Activated CD4-positive, alpha-beta T cell treated with anti-CD3 and anti-CD28 coated beads, Interleukin-10, Interleukin-2, amounts not matched to agents 100 ng/mL and 50 ng/mL, durations not matched to agents 16 hours and 8 hours (primary cell): ENCODE measurements around the gene MROH9.

Experiments
- DNase-seq: peaks from one replicate; pipeline ENCODE4 v3.0.0-alpha.2; 2020

MROH9 gene

GRCh38 chr1:170978371-170978910 lies 43.1 kb downstream of the MROH9 start:
- no peak for DNase-seq

GRCh38 chr1:170985406-170985805 lies 50.1 kb downstream of the MROH9 start:
- no peak for DNase-seq

- no peak for DNase-seq
Observed at GRCh38 chr1:170986901-170987300, 51.6 kb downstream of the MROH9 start.

GRCh38 chr1:170987424-170987823 lies 52.1 kb downstream of the MROH9 start:
- no peak for DNase-seq

GRCh38 chr1:170993151-170993550 lies 57.8 kb downstream of the MROH9 start:
- no peak for DNase-seq

- DNase-seq, result no peak
Observed at GRCh38 chr1:170993717-170994116, 58.4 kb downstream of the MROH9 start.

GRCh38 chr1:171014880-171015279 lies 79.5 kb downstream of the MROH9 start:
- no peak for DNase-seq

- DNase-seq, result no peak
Observed at GRCh38 chr1:171017426-171017825, 82.1 kb downstream of the MROH9 start.

GRCh38 chr1:171019971-171020370 lies 84.6 kb downstream of the MROH9 start:
- DNase-seq, result no peak

- DNase-seq, result no peak
Observed at GRCh38 chr1:171032822-171033702, 97.7 kb downstream of the MROH9 start.

GRCh38 chr1:171037626-171038025 lies 102.3 kb downstream of the MROH9 start:
- DNase-seq, result no peak

- no peak for DNase-seq
Observed at GRCh38 chr1:171038284-171038683, 103.0 kb downstream of the MROH9 start.

- no peak for DNase-seq
Observed at GRCh38 chr1:171048014-171048413, 112.7 kb downstream of the MROH9 start.

- DNase-seq, result no peak
Observed at GRCh38 chr1:171052977-171053376, 117.6 kb downstream of the MROH9 start.

- no peak for DNase-seq
Observed at GRCh38 chr1:171055966-171056643, 120.8 kb downstream of the MROH9 start.

GRCh38 chr1:171061425-171062143 lies 126.2 kb downstream of the MROH9 start:
- no peak for DNase-seq

GRCh38 chr1:171062902-171063301 lies 127.6 kb downstream of the MROH9 start:
- DNase-seq, result no peak

- DNase-seq, result no peak
Observed at GRCh38 chr1:171075041-171075440, 139.7 kb downstream of the MROH9 start.

GRCh38 chr1:171081314-171081753 lies 146.0 kb downstream of the MROH9 start:
- no peak for DNase-seq

GRCh38 chr1:171081763-171082201 lies 146.4 kb downstream of the MROH9 start:
- no peak for DNase-seq

GRCh38 chr1:171082606-171083005 lies 147.3 kb downstream of the MROH9 start:
- DNase-seq, result no peak

- DNase-seq, result no peak
Observed at GRCh38 chr1:171083222-171083621, 147.9 kb downstream of the MROH9 start.

GRCh38 chr1:171084091-171084490 lies 148.8 kb downstream of the MROH9 start:
- no peak for DNase-seq
